ENCODE results near the gene OLFML1.

OLFML1 gene

DNA sequence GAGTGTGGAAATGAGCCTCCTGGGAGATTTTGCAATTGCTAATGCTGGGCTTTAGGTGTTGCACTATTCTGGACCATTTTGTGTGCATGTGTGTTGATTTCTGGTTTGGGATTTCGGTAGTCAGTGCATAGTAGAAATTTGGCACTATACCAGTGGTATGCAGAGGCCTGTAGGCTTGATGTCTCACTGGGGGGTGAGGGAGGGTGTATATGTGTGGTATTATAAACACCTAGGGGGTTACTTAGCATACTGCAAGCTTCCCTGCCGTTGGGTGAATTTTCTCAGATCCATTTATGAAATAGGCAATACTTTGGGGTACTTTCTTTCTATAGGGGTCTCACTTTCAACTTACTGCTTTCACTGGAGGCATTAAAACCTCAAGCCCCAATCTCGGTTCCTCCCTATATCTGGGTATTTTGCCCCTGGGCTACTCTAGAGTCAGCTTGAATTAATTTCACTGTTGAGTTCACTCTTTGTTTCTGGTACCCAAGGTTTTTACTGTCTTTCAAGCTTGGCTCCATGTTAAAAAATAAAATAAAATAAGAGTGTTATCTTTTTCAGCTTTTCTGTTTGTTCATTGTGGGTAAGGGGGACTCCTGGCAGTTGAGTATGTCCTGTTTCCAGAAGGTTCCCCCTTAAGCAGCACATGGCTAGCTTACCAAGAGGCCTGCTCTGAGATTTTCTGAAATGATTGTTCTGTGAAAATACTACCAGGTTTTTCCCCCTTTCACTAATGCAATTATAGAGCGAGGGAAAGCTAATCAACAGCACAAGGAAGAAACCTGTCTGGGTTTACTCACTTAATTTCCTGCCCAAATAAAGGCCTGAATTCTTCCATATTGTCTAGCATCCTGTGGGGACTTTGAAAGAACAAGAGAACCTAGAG lies 74.3 kb downstream of the OLFML1 start:
- no peak for DNase-seq (ENCODE audit: low read depth, low spot score)
